ENCODE measurements around the gene SGK1. TPM values are rescaled to one million over a fixed set of nuclear protein-coding genes. Genes with fewer than 3 reads are reported as not detected.

SGK1 gene
- total and polyA plus RNA-seq, 3 donors from 2014 or later: 91.3 to 208 (median 154) TPM

GRCh38 chr6:134128146-134128545, 189.8 kb downstream of the SGK1 start:
- WGBS, 2 donors: 55 to 76% methylated on average over 1 of the region's 1 CpG
- H3K4me3 ChIP-seq: no peak overlapping the region
- H3K9me3 ChIP-seq: no peaks in the 10 kb centered on the region
- no peaks in the 10 kb centered on the region for H3K4me1 ChIP-seq
- TF ChIP-seq CTCF (IDR thresholded peaks at IDR 0.05): no peak
- TF ChIP-seq POLR2A (IDR thresholded peaks at IDR 0.05): no peak
- no peaks in the 10 kb centered on the region for H3K36me3 ChIP-seq (ENCODE audit: low read depth, missing control alignments)
- no peak overlapping the region for H3K27ac ChIP-seq
- intact Hi-C loops (cut with DNase I; ENCODE audit: low total_unique reads): no loop called here
- no peaks in the 10 kb centered on the region for H3K27me3 ChIP-seq
- DNase-seq: no peak

DNA sequence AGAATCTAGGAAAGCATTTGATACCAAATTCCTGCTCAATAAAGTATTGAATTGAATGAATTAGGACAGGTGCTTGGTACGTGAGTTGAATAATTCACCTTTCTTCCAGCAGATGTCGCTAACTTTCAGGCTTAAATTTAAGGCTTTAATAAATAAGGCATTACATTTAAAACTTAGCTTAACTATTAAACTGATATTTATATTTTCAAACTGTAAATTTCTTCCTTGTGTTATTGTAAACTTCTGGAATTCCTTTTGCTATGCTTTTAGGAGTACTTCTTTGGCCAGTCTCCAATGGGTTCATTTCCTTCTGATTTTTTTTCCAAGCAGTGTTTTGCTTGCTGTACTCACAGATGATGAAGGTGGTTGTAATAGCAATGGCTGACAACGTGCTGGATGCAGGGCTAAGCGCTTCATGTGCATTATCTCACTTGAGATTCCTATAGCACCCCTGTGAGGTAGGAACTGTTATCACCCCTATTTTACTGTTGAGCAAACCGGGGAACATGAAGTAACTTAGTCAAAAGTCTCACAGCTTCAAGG, 194.2 kb downstream of the SGK1 start:
- 12 to 23% methylated on average over 5 of the region's 5 CpGs for WGBS, 2 donors
- intact Hi-C loops (cut with DNase I; ENCODE audit: low total_unique reads): no loop called here
- H3K36me3 ChIP-seq (ENCODE audit: low read depth, missing control alignments): no peaks in the 10 kb centered on the region
- TF ChIP-seq POLR2A (IDR thresholded peaks at IDR 0.05) (no peak), CTCF (IDR thresholded peaks at IDR 0.05) (peak; percentile 55 to 78 (median 74))
- H3K9me3 ChIP-seq: no peaks in the 10 kb centered on the region
- DNase-seq: peak; percentile 25
- no peaks in the 10 kb centered on the region for H3K4me1 ChIP-seq
- no peak overlapping the region for H3K27ac ChIP-seq
- no peaks in the 10 kb centered on the region for H3K27me3 ChIP-seq
- H3K4me3 ChIP-seq: no peak overlapping the region

DNA sequence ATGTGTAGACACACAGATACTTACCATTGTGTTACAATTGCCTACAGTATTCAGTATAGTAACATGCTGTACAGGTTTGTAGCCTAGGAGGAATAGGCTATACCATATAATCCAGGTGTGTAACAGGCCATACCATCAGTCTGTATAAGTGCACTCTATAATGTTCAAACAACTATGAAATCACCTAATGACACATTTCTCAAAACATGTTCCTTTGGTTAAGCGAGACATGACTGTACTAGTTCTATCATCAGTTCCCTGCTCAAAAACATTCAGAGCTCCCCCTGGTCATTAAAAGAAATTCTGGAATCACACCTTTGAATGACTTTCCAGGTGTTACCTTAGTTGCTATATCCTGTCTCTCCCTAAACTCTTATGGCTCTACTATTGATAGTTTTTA, 195.1 kb downstream of the SGK1 start:
- no peaks in the 10 kb centered on the region for H3K36me3 ChIP-seq (ENCODE audit: low read depth, missing control alignments)
- intact Hi-C loops (cut with DNase I; ENCODE audit: low total_unique reads): no loop called here
- 95% methylated on average over 1 of the region's 1 CpG for WGBS, 2 donors
- DNase-seq: no peak
- no peaks in the 10 kb centered on the region for H3K27me3 ChIP-seq
- H3K4me3 ChIP-seq: no peak overlapping the region
- no peak for TF ChIP-seq CTCF (IDR thresholded peaks at IDR 0.05)
- no peak for TF ChIP-seq POLR2A (IDR thresholded peaks at IDR 0.05)
- H3K27ac ChIP-seq: no peak overlapping the region
- H3K9me3 ChIP-seq: no peaks in the 10 kb centered on the region
- no peaks in the 10 kb centered on the region for H3K4me1 ChIP-seq

- H3K4me3 ChIP-seq: no peak overlapping the region
- DNase-seq: no peak
Measured at GRCh38 chr6:134119486-134119885, 198.4 kb downstream of the SGK1 start.

More at GRCh38 chr6:134119486-134119885, 198.4 kb downstream of the SGK1 start:
- no peaks in the 10 kb centered on the region for H3K4me1 ChIP-seq
- intact Hi-C loops (cut with DNase I; ENCODE audit: low total_unique reads): no loop called here
- H3K27me3 ChIP-seq: no peaks in the 10 kb centered on the region
- H3K9me3 ChIP-seq: no peaks in the 10 kb centered on the region
- H3K27ac ChIP-seq: no peak overlapping the region
- TF ChIP-seq CTCF (IDR thresholded peaks at IDR 0.05): no peak
- TF ChIP-seq POLR2A (IDR thresholded peaks at IDR 0.05): no peak
- H3K36me3 ChIP-seq (ENCODE audit: low read depth, missing control alignments): no peaks in the 10 kb centered on the region

Small RNA genes lying within 50 kb of the gene (small RNA-seq; reads per million reads assigned to genes)
- 0 reads per million in 2 donors for gene RF00019
- 0 reads per million in 2 donors for gene RN7SL408P
- 5.6 to 6.9 reads per million in 2 donors for gene RNA5SP218
- 0 reads per million in 2 donors for gene RPS29P32

Measured in testis (tissue), 3 donors.